ENCODE results near the gene CTRL.

The CTRL gene

DNA sequence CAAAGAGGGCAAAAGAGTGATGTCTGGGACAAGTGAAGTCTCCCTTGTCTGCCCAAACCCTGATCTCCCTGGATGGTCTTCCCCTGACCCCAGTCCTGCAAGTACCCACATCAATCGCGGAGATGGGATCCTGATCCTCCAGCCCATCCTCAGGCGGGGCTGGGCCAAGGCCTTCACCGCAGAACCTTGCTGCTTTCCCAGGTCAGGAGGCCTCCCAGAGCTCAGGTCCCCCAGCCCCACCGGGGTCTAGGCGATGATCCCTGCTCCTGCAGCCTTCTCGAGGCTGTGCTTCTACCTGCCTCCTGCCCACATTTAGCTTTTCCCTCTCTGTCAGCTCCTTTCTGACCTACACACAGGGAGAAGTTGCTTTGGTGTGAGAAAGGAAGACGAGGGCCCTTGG, 30.5 kb upstream of the CTRL start:
- no peak for DNase-seq

DNA sequence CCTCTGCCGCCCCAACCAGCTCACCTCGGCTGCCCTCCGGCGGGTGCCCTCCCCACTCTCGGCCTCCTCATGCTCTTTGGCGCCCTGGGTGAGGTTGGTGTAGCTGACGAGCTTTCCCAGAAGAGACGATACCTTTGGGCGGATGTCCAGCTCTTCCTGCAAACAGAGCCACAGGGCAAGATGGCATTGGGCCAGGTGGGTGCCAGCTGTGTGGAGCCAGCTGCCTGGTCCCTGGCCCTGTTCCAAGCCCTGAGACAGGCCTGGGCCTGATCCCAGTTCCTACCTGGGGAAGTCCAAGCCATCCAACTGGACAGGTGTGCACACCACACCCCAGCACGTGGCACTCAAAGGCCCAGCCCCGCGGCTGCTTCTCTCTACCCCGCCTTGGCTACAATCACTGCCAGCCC, 29.9 kb upstream of the CTRL start:
- no peak for DNase-seq

DNA sequence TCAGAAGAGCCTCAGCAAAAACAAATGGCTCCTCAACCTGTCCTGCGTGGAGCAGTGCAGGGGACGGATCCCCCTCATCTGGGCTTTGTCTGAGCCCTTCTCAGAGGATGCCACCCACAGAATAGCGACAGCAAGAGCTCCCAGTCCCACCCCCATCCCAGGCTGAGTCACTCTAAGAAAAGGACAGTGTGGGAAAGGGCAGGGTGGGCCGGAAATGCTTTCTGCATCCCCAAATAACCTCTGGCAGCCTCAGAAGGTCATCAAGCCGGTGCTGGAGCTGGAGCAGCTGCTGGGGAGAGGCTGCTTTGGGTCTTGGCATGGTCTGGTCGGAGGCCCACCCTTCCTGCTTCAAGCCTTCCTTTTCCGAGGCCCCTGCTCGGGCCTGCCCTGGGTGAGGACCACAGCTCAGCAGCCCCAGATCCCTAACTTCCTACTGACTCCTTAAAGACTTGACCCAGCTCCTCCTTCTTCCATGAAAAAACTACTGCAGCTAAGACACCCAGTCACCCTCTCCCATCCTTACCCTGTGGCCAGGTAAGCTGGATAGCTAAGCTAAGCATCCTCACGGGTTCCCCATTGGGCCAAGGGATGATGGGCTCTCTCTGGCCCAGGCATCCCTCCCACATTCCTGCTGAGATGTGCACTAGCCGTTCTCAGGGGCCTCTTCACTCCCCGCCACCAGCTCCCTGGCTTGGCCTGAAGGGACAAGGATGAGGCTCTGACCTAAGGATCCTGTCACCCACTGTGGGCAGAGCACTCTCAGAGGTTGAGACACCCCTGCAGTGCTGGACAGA, 28.1 kb upstream of the CTRL start:
- DNase-seq = no peak

DNA sequence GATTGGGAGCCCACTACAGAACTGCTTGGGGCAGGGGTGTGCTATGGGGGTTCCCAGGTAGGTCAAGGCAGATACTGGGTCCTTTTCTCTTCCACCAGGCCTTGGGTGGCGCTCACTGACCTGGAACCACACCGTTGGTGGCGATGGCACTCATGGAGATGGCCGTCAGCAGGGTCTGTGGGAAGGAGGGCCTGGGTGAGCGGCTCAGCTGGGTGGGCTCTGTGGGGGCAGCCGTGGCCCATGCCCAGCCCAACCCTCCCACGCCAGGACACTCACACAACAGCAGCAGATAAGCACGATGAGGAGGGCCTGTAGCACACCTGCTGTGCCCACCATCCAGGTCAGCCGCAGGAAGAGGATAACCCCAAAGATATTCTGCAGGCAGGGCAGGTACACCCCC, 26.0 kb upstream of the CTRL start:
- DNase-seq = no peak

DNA sequence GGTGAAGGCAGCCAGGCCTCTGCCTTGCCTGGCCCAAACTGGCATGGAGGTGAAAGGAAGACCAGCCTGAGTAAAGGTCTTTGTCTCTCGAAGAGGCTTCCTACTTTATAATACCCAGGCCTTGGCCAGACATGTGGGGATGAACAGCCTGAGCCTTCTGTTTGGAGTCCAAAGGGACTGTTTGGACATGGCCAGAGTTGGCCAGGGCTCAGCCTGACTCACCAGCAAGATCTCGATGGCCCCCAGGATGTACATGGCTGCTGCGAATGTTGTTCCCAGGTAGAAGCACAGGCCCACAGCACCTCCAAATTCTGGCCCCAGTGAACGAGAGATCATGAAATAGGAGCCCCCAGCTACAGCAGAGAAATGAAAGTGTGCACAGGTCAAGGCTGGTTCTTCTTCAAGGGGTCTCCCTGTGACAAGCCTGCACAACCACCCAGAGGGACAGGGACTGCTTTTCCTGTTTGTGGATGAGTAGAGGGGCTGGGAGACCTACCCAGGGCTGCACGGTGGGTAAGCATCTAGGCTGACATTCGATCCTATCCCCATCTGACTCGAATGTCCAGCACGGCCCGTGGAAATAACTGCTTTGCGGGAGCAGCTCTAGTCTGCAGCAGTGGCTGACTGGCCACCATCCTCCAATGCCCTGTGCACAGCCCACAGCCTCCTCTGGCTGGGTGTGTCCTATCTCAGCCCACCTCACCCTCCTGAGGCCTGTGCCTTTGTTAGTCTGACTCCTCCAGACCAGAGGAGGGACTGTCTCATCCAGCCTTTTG, 22.9 kb upstream of the CTRL start:
- no peak for DNase-seq

DNA sequence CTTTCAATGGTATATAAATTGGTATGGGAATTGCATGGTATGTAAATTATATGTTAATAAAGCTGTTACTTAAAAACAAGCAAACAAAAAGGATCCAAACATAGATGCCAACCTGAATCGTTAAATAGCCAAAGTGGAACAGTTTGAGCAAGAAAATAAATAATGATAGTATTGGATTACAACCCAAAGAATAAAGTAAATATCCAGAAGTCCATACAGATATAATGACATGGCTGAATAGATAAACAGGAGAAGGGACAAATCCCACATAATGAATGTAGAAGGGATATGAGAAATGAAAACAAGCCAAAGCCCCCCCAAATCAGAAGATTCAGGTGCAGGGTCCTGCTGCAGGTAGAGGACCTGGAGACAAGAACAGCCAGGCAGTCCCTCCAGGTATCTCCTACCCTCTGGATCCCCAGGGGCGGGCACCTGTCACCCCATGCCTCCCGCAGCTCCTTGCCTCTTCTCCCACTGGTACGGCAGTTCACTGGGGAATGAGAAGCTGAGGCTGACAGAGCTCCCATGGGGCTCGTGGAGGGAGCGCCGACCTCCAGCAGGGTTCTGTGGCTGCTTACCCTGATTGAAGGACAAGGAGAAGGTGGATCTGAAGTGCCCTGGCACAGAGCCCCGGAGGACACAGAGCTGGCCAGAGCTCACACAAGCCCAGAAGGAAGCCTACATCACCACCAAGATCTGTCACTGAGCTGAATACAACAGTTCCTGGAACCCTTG, 22.1 kb upstream of the CTRL start:
- no peak for DNase-seq

DNA sequence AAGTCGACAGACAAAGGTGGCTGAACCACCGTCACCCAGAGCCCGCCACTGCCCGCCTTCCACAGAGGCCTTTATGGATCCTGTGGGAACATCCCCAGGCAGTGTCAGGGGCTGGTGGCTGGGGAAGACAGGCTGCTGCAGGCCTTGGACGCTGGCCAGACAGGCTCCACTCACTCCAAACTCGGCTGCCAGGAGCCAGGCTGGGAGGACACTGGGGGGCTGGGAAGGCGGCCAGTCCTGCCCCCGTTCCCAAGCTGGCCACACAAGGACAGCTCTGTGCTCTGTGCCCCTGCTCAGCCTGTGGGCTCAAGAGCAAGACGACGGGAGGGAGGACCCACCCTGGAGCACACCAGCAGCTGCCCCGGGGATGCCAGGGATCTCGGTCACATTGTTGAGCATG, 19.8 kb upstream of the CTRL start:
- no peak for DNase-seq

DNA sequence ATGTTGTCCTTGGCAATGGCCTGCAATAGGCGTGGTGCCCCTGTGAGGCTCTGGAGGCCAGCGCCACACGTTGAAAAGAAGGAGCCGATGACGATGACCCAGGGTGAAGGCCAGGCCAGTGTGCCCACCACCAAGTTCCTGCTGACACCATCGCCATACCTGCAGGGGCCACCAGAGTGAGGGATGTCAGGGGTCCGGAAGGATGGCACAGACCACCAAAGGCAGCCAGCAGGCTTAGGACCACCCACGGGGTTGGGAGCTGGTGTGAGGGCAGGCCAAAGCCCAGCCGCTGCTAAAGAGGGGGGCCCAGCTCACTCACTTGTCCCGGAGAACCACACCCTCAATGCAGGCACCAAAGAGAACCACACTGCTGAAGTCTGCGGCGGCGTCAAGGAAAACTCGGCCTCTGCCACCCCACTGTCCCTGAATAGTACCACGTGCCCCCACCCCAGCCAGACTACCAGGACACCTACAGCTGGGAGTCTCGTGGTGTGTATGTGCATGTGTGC, 18.7 kb upstream of the CTRL start:
- no peak for DNase-seq

DNA sequence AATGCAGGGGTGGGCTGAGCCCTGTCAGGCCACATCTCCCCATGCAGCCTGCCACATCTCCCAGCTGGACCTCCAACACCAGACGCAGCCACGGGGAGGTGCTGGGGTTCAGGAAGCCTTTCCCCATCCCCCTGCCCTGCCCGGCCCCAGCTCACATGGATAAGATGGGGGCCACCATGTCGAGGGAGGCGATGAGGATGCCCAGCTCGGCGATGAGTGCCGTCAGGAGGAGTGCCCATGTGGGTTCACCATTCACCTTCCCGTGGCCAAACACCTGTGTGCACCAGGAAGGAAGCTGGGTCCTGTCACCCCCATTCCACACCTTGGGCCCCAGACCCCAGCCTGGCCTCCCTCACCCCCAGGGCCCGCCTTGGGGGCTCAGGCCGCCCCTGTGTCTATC, 18.0 kb upstream of the CTRL start:
- no peak for DNase-seq

DNA sequence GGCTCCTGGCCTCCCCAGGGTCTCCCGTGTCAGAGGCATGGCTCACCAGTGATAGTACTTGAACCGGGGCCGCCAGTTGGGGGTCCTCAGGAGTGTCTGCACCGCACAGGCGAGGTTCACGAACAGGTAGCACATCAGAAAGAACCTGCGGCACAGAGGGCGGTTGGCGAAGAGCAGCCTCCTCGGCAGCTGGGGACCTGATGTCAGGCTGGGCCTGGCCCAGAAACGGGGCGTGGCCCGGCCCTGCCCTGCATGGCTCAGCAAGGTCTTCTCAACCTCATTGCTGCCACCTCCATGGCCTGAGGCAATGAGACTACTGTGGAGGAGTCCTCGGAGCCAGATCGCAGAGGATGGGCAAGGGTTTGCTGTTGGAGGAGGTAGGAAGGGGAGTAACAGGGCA, 16.4 kb upstream of the CTRL start:
- DNase-seq = no peak

DNA sequence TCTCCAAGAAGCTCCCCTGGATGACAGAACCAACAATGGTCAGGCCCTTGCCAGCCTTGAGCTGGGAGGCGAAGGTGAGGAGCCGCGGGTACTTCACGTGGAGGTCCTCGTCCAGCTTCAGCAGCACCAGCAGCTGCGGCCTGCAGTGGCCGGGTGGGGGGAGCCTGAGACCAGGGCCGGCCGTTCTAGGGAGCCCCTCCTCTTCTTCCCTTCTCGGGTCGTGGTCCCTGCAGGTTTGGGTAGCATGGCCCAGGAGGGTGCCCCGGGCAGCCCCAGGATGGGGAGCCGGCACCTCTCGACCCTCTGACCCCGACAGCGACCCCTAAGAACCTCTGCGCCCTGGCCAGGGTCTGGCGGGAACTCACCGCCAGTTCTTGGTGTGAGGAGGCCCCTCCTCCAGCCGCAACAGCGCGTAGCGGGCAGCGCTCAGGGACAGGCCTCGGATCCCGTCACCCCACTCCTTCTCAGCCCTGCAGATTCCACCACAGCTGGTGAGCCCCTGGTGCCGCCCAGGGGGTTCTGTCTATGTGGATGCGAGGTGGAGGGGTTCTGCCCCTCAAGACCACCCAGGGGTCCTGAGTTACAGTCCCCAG, 15.4 kb upstream of the CTRL start:
- no peak for DNase-seq

DNA sequence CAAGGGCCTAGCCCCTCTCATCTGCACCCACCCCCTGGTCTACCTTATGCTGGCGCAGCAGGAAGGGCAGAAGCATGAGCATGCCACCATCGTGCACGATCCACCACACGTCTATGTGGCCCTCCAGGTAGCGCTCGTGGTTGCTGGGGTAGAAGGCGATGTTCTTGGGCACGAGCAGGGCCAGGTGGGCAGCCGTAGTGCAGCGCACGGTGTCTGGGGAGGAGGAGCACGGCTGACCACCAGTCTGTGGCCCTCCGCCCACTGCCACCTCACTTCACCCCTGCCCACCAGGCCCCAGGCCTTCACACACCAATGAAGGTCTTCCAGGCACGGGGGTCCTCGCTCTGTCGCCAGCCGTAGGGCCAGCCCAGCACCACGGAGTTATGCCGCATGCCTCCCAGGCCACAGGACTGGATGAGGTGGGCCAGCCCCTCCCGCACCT, 14.5 kb upstream of the CTRL start:
- DNase-seq = no peak

DNA sequence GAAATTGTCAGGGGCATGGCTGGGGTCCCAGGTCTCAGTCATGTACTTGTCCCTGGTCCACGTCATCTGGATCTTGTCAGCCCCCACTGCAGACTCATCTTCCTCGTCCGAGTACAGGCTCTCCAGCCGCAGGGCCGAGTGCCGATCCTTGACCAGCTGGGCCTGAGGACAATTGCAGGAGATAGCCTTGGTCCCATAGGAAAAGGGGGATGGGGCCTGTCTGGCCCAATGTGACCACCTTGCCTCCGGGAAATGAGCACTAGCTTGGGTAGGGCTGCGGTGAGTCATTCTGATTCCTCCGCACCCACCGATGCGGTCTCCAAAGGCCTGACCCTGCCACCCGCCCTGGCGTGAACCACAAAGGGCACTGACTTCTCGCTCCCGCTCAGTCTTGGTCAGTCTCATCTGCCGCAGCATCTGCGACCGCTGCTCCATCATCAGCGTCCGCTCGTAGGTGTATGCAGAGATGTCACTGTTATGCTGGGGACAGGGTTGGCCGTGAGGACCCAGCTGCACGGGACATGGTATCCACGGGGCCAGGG, 13.8 kb upstream of the CTRL start:
- no peak for DNase-seq

DNA sequence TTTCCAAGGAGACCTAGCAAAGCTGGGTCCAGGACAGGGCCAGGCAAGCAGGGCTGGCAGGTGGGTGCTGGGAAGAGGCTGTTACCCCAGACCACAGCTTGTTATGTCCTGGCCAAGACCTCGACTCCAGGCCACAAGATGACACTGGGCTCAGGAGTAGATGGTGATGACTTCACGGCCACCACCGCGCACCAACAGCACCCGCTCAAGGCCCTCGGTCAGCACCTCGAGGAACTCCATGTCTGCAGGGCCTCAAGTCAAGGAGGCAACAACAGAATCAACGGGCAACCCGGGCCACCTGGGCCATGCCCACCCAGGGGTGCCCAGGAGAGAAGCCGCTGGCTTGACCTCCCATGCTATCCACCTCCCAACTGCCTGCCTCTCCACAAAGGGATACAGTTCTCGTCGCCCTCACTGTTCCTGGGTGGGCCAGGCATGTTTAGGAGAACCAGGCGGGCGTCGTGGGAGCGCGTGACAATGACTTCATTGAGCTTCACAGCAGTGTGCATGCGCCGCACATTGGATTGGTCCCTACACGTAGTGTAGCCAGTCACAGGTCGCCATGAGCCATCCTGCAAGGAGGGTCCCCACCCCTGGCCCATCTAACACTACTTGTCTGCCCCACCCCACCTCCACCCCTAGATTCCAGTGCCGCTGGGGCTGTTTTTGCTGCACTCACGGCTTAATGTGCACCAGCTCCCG, 13.2 kb upstream of the CTRL start:
- DNase-seq = no peak

DNA sequence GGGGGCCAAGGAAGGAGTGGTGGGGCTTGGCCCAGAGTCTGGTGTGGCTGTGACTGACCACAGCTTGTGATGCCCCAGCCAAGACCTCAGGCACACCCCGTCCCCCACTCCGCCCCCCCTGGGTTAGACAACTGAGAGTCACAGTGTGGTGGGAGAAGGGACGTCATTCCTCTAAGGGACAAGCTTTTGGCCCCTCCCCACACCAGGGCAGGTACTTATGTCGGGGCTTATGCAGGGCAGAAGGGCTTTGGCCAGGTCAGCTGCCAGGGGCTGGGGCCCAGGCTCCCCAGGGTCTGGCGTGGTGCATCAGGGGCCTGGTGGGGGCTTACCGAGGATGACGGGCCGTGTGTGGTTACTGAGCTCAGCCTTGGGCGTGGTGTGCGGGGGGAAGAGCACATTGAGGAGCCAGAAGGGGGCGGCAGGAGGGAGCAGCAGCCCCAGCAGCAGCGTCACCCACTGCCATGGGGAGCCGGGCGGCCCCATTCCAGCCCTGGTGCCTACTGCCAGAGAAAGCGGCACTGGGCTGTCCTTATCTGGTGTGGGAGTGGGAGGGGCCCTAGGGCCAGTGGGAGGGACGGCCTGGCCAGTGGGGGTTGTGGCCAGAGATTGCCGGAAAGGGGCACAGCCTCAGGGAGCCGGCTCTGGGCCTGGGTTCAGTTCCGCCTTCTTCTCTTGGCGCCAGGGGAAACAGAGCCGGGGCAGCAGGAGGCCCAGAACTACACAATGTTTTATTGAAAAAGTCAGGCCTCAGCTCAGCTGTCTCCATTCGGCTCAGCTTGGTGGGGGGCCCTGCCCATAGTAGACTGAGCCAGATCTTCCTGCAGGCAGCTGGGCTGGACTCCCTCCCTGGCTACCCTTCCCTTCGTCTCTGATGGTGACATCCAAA, 12.2 kb upstream of the CTRL start, which contains the start of gene LCAT:
Gene LCAT (minus strand): TSS at position 502 of the 886 bp plus-strand sequence. CDS start 19 bp downstream, at position 483.
- DNase-seq = no peak

DNA sequence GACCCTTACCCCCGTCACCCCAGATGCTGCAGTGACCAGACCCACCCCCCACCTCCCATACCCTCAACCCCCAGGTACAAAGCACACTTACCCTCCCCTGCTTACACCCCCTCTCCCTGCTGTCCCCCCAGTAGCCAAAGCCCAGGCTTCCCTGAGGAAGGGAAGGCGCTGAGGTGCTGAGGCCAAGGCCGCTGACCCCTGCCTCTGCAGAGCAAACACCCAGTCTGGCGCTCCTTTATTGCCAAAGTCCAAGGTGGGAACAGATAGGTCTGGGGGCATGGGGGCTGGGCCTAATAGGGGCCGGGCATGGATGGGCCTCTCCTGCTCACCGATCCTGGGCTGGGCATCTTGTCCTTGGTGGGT, 11.6 kb upstream of the CTRL start:
- no peak for DNase-seq

DNA sequence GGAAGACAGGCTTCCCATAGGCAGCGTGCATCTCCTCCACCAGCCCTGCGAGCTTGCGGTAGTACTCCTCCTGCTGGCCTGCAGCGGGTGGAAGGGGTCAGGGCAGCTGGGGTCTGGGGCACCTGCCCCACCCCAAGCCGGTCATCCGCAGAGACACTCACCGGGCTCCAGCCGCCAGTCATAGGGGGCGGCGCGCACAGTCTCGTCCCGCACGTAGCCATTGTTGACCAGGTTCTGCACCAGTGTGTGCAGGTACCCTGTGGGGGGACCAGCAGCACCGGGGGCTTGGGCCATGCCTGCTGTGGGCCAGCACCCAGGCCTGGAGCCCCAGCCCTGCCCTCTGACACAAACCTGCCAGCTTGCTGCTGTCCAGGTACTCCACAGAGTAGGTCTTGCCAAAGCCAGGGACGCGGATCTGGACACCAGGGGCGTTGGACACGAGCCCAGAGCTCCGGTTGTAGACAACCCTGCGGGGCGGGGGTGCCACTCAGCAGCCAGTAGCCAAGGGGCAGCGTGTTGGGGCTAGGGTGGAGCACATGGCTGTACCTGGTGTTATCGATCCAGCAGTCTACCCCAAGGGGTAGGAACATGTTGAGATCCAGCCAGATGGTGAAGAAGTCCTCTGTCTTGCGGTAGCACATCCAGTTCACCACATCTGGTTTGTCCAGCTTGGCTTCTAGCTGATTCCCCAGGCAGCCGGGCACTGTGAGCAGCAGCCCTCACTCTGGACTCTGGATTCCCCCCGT, 11.0 kb upstream of the CTRL start:
- no peak for DNase-seq

DNA sequence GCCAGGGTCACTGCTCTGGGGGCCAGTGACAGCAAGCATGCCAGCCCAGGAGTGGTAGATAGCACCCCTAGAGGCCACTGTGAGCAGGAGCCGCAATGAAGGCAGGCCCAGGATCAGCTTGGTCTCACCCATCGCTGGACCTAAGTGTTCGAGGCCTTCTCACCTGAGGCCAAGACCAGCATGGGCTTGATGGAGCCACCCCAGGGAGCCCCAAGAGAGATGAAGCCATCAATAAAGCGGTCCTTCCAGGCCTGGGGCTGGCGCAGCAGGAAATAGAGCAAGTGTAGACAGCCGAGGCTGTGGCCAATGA, 10.5 kb upstream of the CTRL start:
- peak; percentile 26 for DNase-seq

DNA sequence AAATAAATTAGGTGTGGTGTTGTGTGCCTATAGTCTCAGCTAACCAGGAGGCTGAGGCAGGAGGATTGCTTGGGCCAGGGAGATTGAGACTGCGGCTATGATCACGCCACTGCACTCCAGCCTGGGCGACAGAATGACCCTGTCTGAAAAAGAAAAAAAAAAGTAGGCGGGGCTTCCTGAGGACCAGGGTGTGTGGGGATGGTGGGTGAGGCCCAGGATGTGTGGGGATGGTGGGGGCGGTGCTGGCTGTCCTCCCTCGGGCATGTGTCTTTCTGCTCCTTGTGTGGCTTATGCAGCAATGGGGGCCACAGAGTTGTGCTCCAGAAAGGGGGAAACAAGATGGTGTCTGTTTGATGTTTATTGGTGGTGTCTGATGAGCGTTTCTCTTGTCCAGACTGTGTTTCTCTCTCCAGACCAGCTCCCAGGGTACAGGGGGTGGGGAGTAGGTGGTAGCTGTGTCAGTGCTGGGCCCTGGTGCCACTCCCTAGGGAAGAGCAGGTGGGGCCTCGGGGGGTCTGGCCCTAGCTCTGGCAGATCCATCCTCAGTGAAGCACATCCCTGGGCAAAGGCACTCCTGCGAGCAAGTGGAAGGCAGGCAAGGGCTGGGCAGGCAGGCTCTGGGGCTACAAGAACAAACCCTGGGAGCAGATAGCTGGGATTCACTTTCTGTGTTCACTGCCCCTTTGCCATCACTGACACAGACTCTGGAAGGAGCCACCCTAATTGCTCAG, 10.0 kb upstream of the CTRL start:
- no peak for DNase-seq

Data from activated CD4-positive, alpha-beta T cell treated with anti-CD3 and anti-CD28 coated beads, Interleukin-2, amount 50 U/mL, for 1 hour (primary cell).